ENCODE data around the gene TAF1B.

TAF1B gene

GRCh38 chr2:9877726-9878125 lies 34.5 kb downstream of the TAF1B start:
- no peaks in the 10 kb centered on the region for H3K4me1 Mint-ChIP-seq (ENCODE audit: low read depth)
- H3K9me3 Mint-ChIP-seq (ENCODE audit: low read depth), result no peaks in the 10 kb centered on the region
- H3K27me3 Mint-ChIP-seq, result no peaks in the 10 kb centered on the region
- no peak overlapping the region for H3K4me3 Mint-ChIP-seq
- peaks cover 23% of the 10 kb centered on the region for H3K36me3 Mint-ChIP-seq
- H3K27ac Mint-ChIP-seq, result no peak overlapping the region

GRCh38 chr2:9879455-9880194 lies 36.4 kb downstream of the TAF1B start:
- H3K27ac Mint-ChIP-seq, result no peak overlapping the region
- H3K9me3 Mint-ChIP-seq (ENCODE audit: low read depth), result no peaks in the 10 kb centered on the region
- no peak overlapping the region for H3K4me3 Mint-ChIP-seq
- H3K36me3 Mint-ChIP-seq, result peaks cover 27% of the 10 kb centered on the region
- H3K4me1 Mint-ChIP-seq (ENCODE audit: low read depth), result no peaks in the 10 kb centered on the region
- H3K27me3 Mint-ChIP-seq, result no peaks in the 10 kb centered on the region

GRCh38 chr2:9883897-9884296 lies 40.6 kb downstream of the TAF1B start:
- Mint-ChIP-seq H3K27ac (no peak overlapping the region), H3K36me3 (peaks cover 41% of the 10 kb centered on the region), H3K27me3 (no peaks in the 10 kb centered on the region), H3K4me3 (no peak overlapping the region), H3K9me3 (ENCODE audit: low read depth) (peaks cover 13% of the 10 kb centered on the region), H3K4me1 (ENCODE audit: low read depth) (peaks cover 9% of the 10 kb centered on the region)

GRCh38 chr2:9884436-9884835 lies 41.2 kb downstream of the TAF1B start:
- peaks cover 46% of the 10 kb centered on the region for H3K36me3 Mint-ChIP-seq
- H3K27ac Mint-ChIP-seq, result no peak overlapping the region
- H3K4me3 Mint-ChIP-seq, result no peak overlapping the region
- H3K9me3 Mint-ChIP-seq (ENCODE audit: low read depth), result peaks cover 13% of the 10 kb centered on the region
- H3K27me3 Mint-ChIP-seq, result no peaks in the 10 kb centered on the region
- H3K4me1 Mint-ChIP-seq (ENCODE audit: low read depth), result peaks cover 9% of the 10 kb centered on the region

- peaks cover 48% of the 10 kb centered on the region for H3K36me3 Mint-ChIP-seq
- H3K4me3 Mint-ChIP-seq, result no peak overlapping the region
- no peak overlapping the region for H3K27ac Mint-ChIP-seq
- peaks cover 13% of the 10 kb centered on the region for H3K9me3 Mint-ChIP-seq (ENCODE audit: low read depth)
- peaks cover 9% of the 10 kb centered on the region for H3K4me1 Mint-ChIP-seq (ENCODE audit: low read depth)
- no peaks in the 10 kb centered on the region for H3K27me3 Mint-ChIP-seq
Measured at GRCh38 chr2:9885036-9885684, 41.9 kb downstream of the TAF1B start.

GRCh38 chr2:9887513-9887912 lies 44.2 kb downstream of the TAF1B start:
- H3K4me3 Mint-ChIP-seq, result no peak overlapping the region
- H3K36me3 Mint-ChIP-seq, result peaks cover 51% of the 10 kb centered on the region
- peaks cover 13% of the 10 kb centered on the region for H3K9me3 Mint-ChIP-seq (ENCODE audit: low read depth)
- peaks cover 9% of the 10 kb centered on the region for H3K4me1 Mint-ChIP-seq (ENCODE audit: low read depth)
- H3K27ac Mint-ChIP-seq, result no peak overlapping the region
- H3K27me3 Mint-ChIP-seq, result no peaks in the 10 kb centered on the region

- Mint-ChIP-seq H3K36me3 (peaks cover 48% of the 10 kb centered on the region), H3K27ac (no peak overlapping the region), H3K4me3 (no peak overlapping the region), H3K9me3 (ENCODE audit: low read depth) (peaks cover 13% of the 10 kb centered on the region), H3K4me1 (ENCODE audit: low read depth) (peaks cover 11% of the 10 kb centered on the region), H3K27me3 (no peaks in the 10 kb centered on the region)
Measured at GRCh38 chr2:9889812-9890261, 46.6 kb downstream of the TAF1B start.

- H3K4me3 Mint-ChIP-seq, result no peak overlapping the region
- peaks cover 11% of the 10 kb centered on the region for H3K9me3 Mint-ChIP-seq (ENCODE audit: low read depth)
- no peaks in the 10 kb centered on the region for H3K27me3 Mint-ChIP-seq
- H3K36me3 Mint-ChIP-seq, result peaks cover 32% of the 10 kb centered on the region
- no peak overlapping the region for H3K27ac Mint-ChIP-seq
- peaks cover 11% of the 10 kb centered on the region for H3K4me1 Mint-ChIP-seq (ENCODE audit: low read depth)
Measured at GRCh38 chr2:9892236-9892635, 49.0 kb downstream of the TAF1B start.

- H3K27me3 Mint-ChIP-seq, result no peaks in the 10 kb centered on the region
- no peak overlapping the region for H3K4me3 Mint-ChIP-seq
- H3K4me1 Mint-ChIP-seq (ENCODE audit: low read depth), result peaks cover 15% of the 10 kb centered on the region
- H3K27ac Mint-ChIP-seq, result no peak overlapping the region
- no peaks in the 10 kb centered on the region for H3K9me3 Mint-ChIP-seq (ENCODE audit: low read depth)
- H3K36me3 Mint-ChIP-seq, result peaks cover 19% of the 10 kb centered on the region
Measured at GRCh38 chr2:9895669-9896590, 52.7 kb downstream of the TAF1B start.

GRCh38 chr2:9897331-9897737 lies 54.1 kb downstream of the TAF1B start:
- H3K27me3 Mint-ChIP-seq, result no peaks in the 10 kb centered on the region
- H3K4me3 Mint-ChIP-seq, result no peak overlapping the region
- H3K4me1 Mint-ChIP-seq (ENCODE audit: low read depth), result peaks cover 15% of the 10 kb centered on the region
- H3K9me3 Mint-ChIP-seq (ENCODE audit: low read depth), result no peaks in the 10 kb centered on the region
- peaks cover 17% of the 10 kb centered on the region for H3K36me3 Mint-ChIP-seq
- H3K27ac Mint-ChIP-seq, result no peak overlapping the region

- Mint-ChIP-seq H3K4me1 (ENCODE audit: low read depth) (peaks cover 15% of the 10 kb centered on the region), H3K36me3 (peaks cover 14% of the 10 kb centered on the region), H3K9me3 (ENCODE audit: low read depth) (no peaks in the 10 kb centered on the region), H3K27ac (no peak overlapping the region), H3K27me3 (no peaks in the 10 kb centered on the region), H3K4me3 (no peak overlapping the region)
Measured at GRCh38 chr2:9897846-9898245, 54.6 kb downstream of the TAF1B start.

GRCh38 chr2:9905413-9905812 lies 62.1 kb downstream of the TAF1B start:
- Mint-ChIP-seq H3K4me1 (ENCODE audit: low read depth) (no peaks in the 10 kb centered on the region), H3K9me3 (ENCODE audit: low read depth) (no peaks in the 10 kb centered on the region), H3K27me3 (no peaks in the 10 kb centered on the region), H3K27ac (no peak overlapping the region), H3K36me3 (peaks cover 8% of the 10 kb centered on the region), H3K4me3 (no peak overlapping the region)

GRCh38 chr2:9907402-9907801 lies 64.1 kb downstream of the TAF1B start:
- Mint-ChIP-seq H3K36me3 (peaks cover 11% of the 10 kb centered on the region), H3K4me3 (no peak overlapping the region)

GRCh38 chr2:9908639-9909038 lies 65.4 kb downstream of the TAF1B start:
- Mint-ChIP-seq H3K36me3 (peaks cover 14% of the 10 kb centered on the region), H3K4me1 (ENCODE audit: low read depth) (no peaks in the 10 kb centered on the region), H3K27ac (no peak overlapping the region), H3K27me3 (no peaks in the 10 kb centered on the region), H3K4me3 (no peak overlapping the region), H3K9me3 (ENCODE audit: low read depth) (no peaks in the 10 kb centered on the region)

More at GRCh38 chr2:9907402-9907801, 64.1 kb downstream of the TAF1B start:
- H3K9me3 Mint-ChIP-seq (ENCODE audit: low read depth), result no peaks in the 10 kb centered on the region
- no peaks in the 10 kb centered on the region for H3K27me3 Mint-ChIP-seq
- no peaks in the 10 kb centered on the region for H3K4me1 Mint-ChIP-seq (ENCODE audit: low read depth)
- H3K27ac Mint-ChIP-seq, result no peak overlapping the region

GRCh38 chr2:9909106-9909505 lies 65.8 kb downstream of the TAF1B start:
- H3K27ac Mint-ChIP-seq, result no peak overlapping the region
- H3K9me3 Mint-ChIP-seq (ENCODE audit: low read depth), result no peaks in the 10 kb centered on the region
- no peaks in the 10 kb centered on the region for H3K27me3 Mint-ChIP-seq
- H3K36me3 Mint-ChIP-seq, result peaks cover 17% of the 10 kb centered on the region
- no peak overlapping the region for H3K4me3 Mint-ChIP-seq
- H3K4me1 Mint-ChIP-seq (ENCODE audit: low read depth), result no peaks in the 10 kb centered on the region
